GM18507 (cell line): ENCODE results near the gene NFASC.

Experiments used
- DNase-seq: peaks from one replicate; pipeline ENCODE4 v3.0.0; 2011; ENCODE audit warnings: low read depth; ENCODE audit not compliant: insufficient read length; ENCODE audit errors: extremely low spot score
- FAIRE-seq: peaks from 2 replicates; lab custom pipeline; 2011; peaks lifted over from hg19 to GRCh38; lab: Jason Lieb, UNC

The NFASC gene

GRCh38 chr1:205065666-205066065, 195.0 kb downstream of the NFASC start:
- no peak for FAIRE-seq
- DNase-seq: no peak

GRCh38 chr1:205066141-205066818, 195.6 kb downstream of the NFASC start:
- FAIRE-seq (no peak), DNase-seq (no peak)

GRCh38 chr1:205067031-205067430, 196.4 kb downstream of the NFASC start:
- DNase-seq (no peak), FAIRE-seq (no peak)

DNA sequence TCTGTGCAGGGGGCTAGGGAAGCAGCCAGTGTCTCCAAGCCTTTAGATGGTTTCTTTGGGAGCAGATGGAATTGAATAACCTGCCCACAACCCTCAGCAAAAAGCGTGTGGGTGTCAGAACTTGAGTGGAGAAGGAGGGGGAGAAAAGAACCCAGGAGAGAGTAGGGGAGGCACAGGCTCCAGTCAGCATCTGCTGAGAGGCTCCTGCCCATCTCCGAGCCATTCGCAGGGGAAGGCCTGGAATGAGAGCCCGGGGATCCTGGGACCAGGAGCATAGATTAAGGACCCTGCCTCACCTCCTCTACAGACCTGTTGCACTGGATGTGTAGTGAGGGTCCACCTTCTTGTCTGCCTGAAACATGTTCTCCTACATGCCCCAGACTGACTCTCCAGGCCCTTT, 197.3 kb downstream of the NFASC start:
- no peak for DNase-seq
- FAIRE-seq: no peak

DNA sequence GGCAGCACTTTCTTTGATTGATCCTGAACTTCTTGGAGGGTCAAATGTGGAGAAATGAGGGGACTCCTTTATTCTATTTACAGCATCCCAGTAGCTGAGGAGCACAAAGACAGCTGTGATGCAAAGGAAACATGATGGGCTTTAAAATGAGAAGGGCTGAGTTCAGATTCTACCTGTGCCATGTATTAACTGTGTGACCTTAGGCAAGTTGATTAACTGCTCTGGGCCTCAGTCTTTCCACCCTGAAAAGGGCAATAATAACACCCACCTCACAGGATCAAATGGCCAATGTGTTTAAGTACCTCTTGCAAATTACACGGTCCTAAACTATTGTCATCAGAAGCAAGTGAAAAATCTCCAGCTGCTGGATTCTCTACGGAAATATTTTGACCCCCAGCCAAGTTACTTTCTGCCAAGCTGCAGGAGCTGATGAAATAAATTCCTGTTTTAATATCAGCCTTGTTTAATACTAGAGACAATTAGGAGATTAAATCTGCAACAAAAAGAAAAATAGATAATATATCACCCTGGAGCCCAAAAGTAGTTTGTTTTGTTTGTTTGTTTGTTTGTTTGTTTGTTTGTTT, 197.9 kb downstream of the NFASC start:
- no peak for DNase-seq
- no peak for FAIRE-seq

DNA sequence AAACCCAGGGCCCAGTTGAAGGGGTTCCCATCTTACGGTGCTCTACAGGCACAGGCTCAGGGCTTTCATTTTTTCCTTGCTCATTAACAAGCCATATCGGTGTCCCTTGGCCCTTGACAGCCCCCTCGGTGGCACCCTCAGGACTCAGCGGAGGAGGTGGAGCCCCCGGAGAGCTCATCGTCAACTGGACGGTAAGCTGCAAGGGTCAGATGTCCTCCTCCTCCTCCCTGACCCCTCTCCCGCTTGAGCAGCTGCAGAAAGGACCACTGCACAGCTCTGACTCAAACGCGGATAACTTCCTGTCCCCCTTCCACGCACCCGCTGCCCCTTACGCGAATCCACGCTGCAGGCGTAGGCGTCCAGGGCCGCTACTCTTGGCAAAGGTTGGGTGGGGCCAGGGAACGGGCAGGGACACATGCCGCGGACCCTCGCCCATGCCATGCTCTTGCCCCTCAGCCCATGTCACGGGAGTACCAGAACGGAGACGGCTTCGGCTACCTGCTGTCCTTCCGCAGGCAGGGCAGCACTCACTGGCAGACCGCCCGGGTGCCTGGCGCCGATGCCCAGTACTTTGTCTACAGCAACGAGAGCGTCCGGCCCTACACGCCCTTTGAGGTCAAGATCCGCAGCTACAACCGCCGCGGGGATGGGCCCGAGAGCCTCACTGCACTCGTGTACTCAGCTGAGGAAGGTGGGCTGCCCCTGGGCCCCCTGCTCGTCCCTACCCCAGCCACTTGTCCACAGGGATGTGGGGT, 198.9 kb downstream of the NFASC start:
- DNase-seq (no peak), FAIRE-seq (no peak)

DNA sequence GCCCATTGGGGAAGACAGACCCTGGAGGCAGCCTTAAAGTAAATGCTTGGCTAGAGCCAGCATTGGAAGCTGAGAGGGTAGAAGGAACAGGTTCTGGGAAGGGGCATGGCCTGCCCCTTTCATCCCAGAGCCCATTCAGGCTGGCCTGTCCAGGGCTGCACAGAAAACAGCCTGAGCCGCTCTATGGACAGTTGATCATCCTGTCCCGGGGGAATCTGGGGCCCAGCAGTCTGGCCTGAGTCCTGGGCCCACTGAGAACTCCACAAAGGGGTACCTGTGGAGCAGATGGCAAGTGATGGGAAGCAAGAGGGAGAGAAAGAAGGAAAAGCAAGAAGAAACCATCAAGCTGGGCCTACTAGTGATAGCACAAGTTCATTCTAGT, 200.4 kb downstream of the NFASC start:
- DNase-seq (no peak), FAIRE-seq (no peak)

- no peak for DNase-seq
- no peak for FAIRE-seq
These were observed 201.1 kb downstream of the NFASC start for GRCh38 chr1:205071801-205072200.

- no peak for DNase-seq
- FAIRE-seq: no peak
These were observed 201.6 kb downstream of the NFASC start for GRCh38 chr1:205072286-205072685.
